HepG2 (cell line): ENCODE data around the gene QRSL1.

Experiments
- ARID3A ChIP-seq: IDR thresholded peaks from 2 replicates; pipeline ENCODE4 v1.6.1; 2012; ENCODE audit warnings: low read depth, low read length, improper control_type of control experiment
- CBX1 ChIP-seq: IDR thresholded peaks from one replicate; pipeline ENCODE4 v1.6.1; 2016; ENCODE audit warnings: antibody characterized with exemption, low read depth
- CTCF ChIP-seq: sonication (generic); formaldehyde crosslinking; IDR thresholded peaks from 2 replicates; pipeline ENCODE4 v1.5.0; 2020; ENCODE audit warnings: mild to moderate bottlenecking, missing genetic modification reagents, moderate library complexity
- ZFP37 ChIP-seq: sonication (generic); formaldehyde crosslinking; IDR thresholded peaks from 2 replicates; pipeline ENCODE4 v1.4.0; 2020; ENCODE audit warnings: missing genetic modification reagents, borderline replicate concordance
- ZFP41 ChIP-seq: sonication (generic); formaldehyde crosslinking; IDR thresholded peaks from 2 replicates; pipeline ENCODE4 v1.4.0; 2020; ENCODE audit warnings: mild to moderate bottlenecking, missing genetic modification reagents, borderline replicate concordance

- TF ChIP-seq ZFP37 (CRISPR knock-in tag) (no peak), ARID3A (no peak), CTCF (CRISPR knock-in tag) (no peak), CBX1 (no peak), ZFP41 (no peak)
Measured at GRCh38 chr6:106715922-106716321, 86.5 kb downstream of the QRSL1 start.
